CD1c-positive myeloid dendritic cell (primary cell): ENCODE data around the gene RASGRF2.
"Not testable (repeated sequence)": the region's sequence is repeated elsewhere in the genome, so short reads cannot be mapped to it uniquely, and the experiment has no call there.

Source experiments
- DNase-seq: peaks from one replicate; pipeline ENCODE4 v3.0.0-alpha.2; 2016; ENCODE audit errors: extremely low spot score

Gene RASGRF2

DNA sequence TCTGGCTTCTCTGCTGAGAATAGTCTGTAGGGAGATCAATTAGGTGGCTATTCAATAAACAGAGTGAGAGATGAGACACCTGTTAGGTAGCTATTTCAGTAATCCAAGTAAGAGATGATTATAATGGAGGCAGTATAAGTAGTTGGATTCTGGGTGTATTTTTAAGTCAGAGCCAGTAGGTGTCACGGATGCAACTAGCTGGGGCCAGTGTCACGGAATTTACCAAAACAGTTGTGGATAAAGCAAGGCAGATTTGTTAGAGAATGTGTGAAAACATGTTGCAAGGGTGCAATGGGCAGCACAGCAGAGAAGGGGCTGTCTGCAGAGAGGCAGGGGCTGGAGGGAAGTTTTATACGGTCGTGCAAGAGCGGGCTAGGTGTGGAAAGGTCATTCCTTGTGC lies 114.9 kb downstream of the RASGRF2 start:
- no peak for DNase-seq

DNA sequence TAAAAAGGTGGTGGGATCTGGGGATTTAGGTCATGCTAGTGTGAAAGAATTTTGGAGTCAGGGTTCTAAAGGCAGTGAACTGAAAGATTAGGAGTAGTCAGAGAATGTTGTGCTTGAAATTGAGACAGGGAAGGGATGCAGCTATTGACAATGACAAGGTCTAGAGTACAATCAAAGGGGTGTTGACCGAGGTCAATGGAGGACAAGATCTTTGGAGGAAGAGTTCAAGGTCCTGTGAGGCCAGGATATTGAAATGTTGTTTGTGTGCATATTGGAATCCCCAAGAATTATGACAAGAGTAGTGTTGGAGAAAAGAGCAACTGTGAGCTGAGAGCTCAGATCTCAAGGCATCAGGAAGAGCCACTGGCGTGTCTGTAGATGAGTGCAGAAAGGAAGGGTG lies 116.9 kb downstream of the RASGRF2 start:
- DNase-seq, result no peak

DNA sequence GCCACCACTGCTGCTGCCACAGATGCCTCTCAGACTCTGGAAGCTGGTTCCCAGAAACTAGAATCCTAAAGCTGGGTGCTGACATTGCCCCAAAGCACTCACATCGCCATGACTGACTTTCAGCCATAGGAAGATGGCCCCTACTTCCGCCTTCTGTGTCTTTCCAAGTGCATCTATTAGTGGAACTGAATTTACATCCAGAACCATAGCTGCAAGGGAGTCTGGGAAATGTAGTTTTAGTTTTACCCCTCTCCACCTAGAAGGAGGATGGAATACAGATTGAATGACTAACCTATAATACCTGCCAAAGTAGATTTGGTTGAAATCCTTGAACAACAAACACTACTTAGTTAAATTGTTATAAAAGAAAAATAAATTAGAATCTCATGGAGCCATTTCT lies 118.8 kb downstream of the RASGRF2 start:
- DNase-seq, result no peak

DNA sequence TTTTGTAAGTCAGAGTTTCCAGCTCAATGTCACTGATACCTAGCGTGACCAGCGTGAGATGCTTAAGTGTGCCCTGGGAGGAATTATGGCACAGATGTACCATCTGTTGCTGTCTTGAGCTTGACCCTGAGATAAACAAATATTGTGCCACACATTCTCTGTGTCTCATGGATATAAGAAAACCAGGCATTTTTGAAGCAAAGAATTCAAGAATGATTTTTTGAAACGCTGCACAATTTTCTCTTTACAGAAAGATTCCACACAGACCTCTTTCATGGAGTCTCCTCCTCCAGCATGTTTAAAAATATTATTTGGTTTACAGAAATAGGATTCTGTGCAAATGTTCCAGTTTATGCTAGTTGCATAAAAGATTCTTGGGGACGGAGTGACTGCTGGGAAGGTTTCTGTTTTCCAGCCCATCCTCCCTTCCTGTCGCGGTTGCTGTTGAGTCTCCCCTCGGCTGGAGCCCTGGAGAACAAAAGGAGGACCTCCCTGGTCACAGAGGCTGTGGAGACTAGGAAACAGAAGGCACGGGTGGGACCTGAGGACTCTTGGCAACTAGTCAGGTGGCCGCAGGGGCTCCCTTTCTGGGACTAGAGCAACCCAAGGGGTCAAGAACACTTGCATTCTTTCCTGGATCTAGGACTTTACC lies 120.8 kb downstream of the RASGRF2 start:
- DNase-seq, result no peak

DNA sequence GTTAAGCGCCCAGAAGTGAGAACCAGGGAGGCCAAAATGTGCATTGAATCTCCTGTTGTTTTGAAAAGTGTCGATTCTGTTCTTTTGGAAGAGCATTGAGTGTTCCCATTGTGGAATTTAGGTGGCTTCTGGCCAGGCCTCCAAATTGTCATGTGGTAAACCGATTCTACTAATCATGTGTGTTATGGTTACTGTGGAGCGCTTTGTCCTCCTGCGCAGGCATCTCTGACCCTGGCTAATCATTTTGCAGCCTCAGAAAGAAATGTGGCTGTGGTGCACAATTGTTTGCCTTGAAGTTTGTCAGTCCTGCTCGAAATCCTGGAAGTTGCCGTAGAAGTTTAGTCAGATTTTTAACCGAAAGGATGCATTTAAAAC lies 121.3 kb downstream of the RASGRF2 start:
- no peak for DNase-seq

DNA sequence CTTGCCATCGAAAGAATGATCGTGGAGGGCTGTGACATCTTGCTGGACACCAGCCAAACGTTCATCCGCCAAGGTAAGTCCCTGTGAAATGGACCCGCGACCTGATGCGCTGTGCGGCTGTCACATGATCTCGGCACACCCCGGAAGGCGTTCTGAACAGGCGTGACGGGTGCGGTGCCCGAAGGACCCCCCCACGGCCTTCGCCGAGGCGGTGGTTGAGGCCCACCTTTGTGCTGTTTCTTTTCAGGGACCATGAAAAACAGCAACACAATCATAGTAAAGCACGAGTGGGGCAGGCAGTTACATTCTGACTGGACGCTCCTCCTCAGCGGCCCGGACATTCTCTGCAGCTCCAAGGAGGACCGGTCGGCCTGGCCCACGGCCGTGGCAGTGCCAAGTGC lies 126.7 kb downstream of the RASGRF2 start:
- no peak for DNase-seq

DNA sequence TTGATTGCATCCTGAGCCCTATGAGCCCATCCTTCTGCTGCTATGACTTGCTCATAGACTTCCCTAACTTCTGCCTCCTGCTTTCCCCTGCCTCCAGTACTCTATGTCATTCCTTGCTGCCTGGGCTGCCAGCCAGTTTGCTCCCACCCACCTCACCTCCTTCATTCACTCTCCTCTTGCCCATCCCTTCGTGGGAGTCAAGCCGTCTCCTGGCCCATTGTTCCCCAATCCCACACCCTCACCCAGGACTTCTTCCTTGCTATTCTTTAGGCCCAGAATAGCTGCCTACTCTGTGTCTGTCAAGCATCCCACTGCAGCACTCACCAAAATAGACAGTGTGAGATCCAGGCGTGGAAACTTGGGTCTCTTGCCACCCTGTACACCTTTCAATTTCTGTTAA lies 131.0 kb downstream of the RASGRF2 start:
- no peak for DNase-seq

DNA sequence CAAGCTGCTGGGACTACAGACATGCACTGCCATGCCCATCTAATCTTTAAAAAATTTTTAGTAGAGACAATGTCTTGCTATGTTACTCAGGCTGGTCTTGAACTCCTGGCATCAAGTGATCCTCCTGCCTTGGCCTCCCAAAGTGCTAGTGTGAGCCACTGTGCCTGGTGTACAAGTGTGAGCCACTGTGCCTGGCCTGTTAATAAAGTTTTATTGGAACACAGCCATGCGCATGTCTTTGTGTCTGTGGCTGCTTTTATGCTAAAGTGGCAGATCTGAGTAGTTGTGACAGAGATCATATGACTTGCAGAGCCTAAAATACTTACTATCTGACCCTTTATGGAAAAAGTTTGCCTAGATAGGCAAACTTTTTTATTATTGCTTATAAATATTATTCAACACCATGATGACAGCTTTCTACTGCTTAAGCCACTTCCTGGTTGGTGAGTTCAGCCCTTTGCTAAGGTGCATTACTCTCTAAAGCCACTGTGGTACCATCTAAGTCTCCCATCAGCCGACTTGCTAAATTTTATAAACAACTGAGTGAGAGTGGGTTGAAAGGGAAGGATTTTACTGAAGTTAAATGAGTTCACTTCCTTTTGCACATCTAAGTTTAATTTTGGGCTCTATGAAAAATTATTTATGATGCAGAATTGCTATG lies 133.5 kb downstream of the RASGRF2 start:
- DNase-seq, result no peak

DNA sequence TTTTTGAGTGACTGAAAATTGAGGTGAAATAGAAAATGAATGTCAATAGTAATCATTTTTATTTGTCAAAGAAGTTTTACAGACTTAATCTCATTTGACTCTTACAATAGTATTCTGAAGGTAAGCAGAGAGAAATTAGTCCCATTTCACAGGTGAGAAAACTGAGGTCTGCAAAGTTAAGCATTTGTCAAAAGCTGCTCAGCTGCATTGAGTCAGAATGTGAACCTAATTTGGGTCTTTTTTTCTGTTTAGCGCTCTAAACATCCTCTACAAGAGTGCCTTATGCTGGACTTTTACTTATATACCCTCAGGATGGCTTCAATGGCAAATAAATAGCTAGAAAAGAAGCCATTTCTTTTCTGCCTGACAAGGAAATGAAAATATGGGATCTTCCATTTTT lies 135.7 kb downstream of the RASGRF2 start:
- no peak for DNase-seq

DNA sequence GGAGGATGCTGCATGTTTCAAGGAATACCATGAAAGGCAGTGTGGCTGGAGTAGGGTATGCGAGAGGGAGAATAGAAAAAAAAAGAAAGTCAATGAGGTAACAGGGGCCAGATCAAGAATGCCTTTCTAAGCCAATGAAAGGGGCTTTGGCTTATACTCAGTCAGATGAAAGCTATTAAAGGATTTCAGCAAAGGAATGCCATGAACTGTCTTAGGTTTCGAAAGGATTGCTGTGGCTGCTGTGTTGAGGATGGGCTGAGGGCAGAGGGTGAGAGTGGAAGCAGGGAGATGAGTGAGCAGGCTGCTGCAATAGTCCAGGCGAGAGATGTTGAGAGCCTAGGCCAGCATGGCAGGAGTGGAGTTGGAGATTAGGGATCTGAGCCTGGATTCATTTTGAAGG lies 137.6 kb downstream of the RASGRF2 start:
- no peak for DNase-seq

DNA sequence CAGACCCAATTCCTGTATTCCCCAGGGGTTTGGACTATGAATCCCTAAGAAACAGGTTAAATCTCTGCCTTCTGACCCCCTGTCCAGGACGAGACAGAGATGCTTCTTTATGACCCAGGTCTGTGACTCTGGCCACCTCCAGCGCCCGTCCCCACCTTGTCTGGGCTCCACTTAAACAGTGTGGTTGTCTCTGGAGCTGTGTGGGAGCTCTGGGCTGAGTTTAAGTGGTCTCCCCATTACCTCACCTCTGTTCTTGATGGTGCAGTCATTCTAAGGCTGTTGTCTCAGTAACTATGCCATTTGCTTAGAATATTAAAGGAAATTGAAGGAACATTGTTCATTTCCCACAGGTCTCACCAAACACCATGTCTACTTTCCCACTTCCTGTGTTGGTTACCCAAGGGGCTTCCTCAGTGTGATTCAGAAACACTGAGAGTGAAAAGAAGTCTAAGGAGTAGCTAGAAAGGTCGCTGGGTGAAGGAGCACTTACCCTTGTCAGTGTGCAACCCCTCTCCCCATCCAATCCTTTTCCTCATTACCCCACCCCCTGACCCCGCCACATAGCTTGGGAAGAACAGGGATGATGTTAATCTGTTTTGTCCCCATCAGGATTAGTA lies 145.2 kb downstream of the RASGRF2 start:
- DNase-seq, result no peak

DNA sequence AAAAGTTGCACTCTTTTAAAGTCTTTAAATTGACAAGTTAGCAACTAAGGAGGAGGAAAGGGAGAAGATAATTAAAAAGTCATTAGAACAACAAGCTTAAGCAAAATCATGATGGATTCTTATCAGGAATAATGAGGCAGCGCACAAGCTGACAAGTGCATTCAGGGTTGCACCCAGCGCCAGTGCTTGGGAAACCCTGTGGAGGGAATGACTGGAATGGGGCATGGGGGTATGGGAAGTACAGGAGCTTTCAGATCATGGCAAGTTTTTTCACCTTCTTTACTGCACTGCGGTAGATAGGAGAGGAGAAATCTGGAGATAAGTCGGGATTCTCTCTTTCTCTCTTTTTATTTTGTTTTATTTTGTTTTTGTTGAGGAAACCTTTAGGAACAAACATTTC lies 155.1 kb downstream of the RASGRF2 start:
- no peak for DNase-seq

DNA sequence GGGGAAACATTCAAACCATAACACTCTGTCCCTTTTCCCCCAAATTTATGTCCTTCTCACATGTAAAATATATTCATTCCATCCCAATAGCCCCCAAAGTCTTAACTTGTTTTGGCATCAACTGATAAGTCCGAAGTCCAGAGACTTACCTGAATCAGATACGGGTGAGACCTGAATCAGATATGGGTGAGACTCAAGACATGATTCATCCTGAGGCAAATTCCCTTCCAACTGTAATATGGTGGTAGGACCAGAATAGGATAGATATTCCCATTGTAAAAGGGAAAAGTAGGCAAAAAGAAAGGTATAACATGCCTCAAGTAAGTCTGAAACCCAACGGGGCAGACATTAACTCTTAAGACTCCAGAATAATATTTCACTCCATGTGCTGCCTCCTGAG lies 157.4 kb downstream of the RASGRF2 start:
- DNase-seq, result no peak

DNA sequence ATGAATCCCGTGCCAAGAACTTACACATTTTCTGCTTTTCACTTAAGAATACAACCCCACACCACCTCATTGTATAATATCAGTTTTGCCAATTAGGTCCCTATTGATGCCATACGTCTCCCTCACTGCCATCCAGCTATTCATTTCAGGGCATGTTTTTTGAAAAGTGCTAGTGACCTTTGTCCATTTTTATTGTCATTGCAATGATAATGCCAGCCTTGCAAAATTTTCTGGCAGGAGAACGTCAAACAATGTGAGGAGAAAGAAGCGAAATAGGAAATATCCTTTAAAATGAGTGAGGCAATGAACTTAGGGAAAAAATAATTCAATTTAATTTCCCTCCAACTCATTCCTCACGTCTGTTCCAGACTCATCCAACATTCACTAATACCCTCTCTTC lies 161.1 kb downstream of the RASGRF2 start:
- no peak for DNase-seq

DNA sequence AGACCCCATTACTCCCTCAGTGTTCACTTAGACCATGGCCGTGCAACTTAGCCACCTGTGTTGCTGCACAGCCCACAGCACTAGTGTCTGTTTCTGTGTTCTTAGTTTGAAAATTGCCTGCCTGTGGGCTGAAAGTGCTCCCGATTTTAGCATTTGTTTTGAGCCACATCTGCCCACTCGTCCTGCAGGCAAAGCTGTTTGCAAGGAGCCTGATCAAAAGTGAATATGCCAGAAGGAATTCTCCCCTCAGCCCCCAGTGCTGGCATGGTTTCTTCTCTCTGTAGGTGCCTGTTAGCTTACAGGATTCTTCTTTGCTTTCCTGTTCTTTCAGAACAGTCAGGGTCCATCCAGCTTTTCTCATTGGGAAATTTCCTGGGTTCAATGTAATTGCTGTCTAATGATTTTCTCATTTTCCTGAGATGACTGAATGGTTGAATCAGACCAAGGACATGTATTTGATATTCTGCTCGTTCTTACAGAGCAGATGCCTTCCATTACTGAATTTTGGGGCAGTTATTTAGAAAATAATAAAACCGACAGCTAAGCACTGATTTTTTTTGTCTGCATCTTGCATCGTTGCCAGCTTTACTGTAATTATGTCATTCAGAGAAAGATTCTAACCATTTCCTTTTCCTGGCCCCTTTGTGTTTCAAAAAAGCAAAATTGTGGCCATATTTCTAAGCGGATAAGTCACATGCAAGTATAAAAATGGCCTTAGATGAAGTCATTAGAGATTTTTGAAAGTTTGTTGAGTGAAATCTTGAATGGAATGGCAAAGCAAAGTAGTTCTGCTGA lies 161.9 kb downstream of the RASGRF2 start:
- DNase-seq, result no peak

DNA sequence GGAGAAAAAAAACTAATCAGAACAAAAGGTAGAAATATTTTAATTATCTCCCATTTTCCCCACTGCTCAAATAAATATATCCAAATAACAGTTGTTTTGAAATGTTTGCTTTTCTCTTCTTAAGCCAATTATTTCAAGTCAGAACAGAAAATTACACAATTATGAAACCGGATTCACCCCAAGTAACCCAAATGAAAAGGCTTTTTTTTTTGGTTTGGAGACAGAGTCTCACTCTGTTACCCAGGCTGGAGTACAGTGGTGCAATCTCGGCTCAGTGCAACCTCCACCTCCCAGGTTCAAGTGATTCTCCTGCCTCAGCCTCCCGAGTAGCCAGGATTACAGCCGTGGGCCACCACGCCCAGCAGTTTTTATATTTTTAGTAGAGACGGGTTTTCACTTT lies 164.5 kb downstream of the RASGRF2 start:
- not testable (repeated sequence) for DNase-seq

DNA sequence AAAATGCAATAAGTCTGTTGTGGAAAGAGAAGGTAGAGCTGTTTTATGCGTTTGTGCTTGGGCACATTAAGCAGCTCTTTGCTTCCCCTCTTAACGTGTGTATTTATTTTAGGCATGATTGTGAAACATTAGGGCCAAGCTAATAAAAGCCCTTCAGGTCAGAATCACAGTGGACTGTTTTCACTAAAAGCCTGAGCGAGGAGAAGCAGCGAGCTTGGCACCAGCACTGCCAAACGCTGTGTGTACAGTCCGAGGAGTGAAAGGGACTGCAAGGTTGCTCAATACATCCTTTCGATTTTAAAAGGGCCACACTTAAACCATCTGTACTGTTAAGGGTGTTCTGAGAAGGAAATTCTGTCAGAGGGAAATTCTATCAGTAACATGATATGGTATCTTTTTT lies 165.8 kb downstream of the RASGRF2 start:
- DNase-seq, result no peak

DNA sequence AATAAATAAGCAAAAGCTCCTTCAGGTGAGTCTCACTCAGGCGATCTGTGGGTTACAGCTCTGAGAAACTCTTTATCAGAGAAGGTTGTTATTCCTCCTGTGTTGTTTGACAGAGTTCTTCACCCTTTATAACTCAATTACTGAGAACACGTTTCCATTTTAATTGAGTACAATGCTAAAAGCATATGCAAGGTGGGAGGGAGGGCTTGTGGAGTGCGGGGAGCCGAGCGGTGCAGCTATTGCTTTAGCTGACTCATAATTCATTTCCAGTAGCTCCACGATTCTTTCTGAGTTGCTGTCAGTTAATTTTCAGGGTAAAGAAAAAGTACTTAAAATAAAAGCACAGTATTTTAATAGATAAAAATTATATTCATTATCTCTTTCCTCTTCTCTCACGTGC lies 168.3 kb downstream of the RASGRF2 start:
- DNase-seq, result no peak

DNA sequence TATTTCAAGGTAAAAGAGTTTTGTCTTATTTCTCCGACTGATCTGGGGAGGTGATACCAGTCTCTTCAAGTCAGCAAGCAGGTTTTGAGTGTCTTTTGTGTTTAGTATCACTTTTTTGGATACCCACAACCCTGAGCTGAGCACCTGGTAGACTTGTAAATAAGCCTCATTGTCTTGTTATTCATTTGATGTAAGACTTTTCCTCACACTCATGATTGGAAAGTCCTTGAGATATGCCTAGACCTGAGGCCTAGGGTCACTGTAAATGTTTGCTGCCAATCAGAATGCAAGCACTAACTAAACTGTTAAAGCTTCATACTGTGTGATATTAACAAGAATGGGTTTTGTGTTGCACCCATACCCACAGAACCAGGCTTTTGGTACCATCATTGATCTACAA lies 172.2 kb downstream of the RASGRF2 start:
- no peak for DNase-seq

DNA sequence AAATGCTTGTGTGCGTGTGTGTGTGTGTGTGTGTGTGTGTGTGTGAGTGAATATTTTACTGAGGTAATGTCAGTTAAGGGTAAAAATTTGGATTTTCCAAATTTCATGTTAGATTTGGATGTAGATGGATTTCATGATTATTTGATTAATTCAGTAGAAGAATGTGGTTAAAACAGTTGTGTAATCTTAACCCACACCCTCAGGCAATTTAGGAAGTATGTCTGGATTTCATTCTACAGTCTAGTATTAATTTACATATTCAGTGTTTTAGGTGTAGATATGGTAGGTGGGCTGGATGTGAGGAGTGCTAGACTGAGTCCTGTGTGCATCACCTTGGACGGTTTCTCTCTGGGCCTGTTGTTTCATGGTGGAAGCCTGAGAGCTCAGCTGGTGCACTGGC lies 173.9 kb downstream of the RASGRF2 start:
- no peak for DNase-seq

DNA sequence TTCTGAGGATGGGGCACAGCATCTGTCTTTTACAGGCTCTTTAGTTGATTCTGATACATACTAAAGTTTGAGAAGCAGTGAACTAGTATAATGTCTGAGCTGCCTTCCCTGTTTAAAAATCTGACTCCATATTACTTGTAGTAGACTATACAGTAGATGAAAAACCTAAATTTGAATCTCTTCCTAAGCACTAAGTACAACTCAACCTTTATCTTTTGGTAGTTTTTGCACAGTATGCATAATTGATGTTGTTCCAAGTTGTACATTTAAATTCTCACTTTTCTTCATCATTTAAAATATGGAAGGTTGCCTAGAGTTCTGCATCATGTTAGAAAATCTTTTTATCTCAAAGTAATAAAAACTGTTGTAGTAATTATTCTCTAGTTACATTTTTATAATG lies 174.4 kb downstream of the RASGRF2 start:
- DNase-seq, result no peak

DNA sequence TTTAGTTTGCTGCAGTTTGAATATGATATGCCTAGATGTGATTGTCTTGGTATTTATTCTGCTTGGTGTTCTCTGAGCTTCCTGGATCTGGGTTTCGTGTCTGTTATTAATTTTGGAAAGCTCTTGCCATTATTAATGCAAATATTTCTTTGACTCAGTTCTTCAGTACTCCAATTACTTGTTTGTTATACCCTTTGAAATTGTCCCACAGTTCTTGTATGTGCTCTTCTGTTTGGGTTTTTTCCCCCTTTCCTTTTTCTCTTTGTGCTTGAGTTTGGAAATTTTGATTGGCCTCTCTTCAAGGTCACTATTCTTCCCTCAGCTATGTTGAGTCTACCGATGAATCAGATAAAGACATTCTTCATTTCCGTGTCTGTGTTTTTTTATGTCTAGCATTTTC lies 176.4 kb downstream of the RASGRF2 start:
- DNase-seq, result no peak

DNA sequence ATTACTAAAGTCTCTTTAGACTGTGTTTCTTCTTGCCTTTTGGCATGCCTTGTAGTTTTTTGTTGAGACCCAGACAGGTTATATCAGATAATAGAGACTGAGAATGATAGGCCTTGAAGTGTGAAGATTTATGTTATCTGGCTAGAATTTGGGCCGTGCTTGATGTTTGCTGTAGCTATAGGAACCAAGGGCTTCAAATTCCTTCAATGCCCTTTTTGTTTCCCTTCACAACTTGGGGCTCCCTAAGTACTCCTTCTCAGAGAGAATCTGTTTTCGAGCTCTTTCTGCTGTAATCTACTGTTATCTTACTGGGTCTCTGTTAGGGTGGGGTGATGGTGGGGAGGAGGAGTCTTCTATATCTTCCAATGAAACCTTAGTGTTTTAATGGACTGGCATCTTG lies 177.7 kb downstream of the RASGRF2 start:
- no peak for DNase-seq
